HG03442 (cell line): ENCODE measurements around the gene PEPD.

Experiments
- ATAC-seq: cut with Tn5 transposase; IDR thresholded peaks from one replicate; pipeline ENCODE4 v1.9.1; 2021; ENCODE audit warnings: mild to moderate bottlenecking, moderate library complexity; ENCODE audit not compliant: unreplicated experiment

The PEPD gene

DNA sequence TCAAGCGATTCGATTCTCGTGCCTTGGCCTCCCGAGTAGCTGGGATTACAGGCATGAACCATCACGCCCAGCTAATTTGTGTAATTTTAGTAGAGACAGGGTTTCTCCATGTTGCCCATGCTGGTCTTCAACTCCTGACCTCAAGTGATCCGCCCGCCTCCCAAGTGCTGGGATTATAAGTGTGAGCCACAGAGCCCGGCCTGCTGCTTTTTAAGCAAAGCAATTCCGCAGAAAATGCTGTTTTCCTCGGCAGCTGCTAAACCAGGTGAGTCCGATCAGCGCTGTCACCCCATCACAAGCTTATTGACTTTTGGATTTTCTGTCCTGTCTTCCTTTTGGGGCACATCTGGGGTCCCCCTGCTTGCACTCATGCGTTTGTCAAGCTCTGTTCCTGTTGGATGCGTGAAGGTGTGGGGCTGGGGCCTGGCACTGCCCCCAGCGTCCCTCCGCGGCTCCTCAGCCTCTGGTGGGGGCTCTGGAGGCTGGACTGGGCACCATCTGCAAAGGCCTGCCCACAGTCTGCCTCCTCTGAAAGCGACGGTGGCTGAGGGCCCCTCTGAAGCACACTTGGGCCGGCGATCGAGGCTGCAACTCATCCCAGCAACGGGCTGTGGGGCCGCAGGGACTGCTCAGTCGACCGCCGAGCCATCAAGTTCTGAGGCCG, 122.4 kb downstream of the PEPD start:
- no peak for ATAC-seq

DNA sequence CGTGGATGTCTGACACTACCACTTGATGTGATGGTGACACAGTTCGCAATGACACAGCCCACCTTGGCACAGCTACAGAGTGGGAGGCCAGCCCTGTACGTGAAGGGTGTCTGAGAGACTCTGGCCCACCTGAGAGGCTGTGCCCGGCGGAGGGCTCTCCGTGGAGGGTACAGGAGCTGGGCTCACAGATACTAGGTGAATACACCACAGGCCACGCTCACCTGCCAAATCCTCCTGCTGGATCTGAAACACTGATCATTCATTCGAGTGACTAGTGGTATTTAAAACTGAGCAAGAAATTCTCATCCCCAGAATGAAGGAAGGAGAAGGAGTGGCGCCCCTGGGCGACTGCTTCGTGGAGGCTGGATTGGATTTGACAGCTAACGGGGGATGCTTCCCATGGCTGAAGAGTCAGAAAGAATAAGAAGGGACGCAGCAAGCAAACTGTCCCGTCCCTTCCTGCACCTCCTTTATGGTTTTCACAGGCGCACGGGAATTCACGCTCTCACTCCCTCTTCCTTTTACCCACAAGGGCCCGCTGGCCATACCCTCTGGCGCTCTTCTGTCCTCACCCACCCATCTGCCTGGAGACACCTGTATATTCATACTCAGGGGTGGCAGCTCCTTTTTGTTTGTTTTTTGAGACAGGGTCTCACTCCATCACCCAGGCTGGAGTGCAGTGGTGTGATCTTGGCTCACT, 123.1 kb downstream of the PEPD start:
- ATAC-seq = no peak

- ATAC-seq = no peak
These were observed 123.8 kb downstream of the PEPD start for GRCh38 chr19:33397536-33398360.

DNA sequence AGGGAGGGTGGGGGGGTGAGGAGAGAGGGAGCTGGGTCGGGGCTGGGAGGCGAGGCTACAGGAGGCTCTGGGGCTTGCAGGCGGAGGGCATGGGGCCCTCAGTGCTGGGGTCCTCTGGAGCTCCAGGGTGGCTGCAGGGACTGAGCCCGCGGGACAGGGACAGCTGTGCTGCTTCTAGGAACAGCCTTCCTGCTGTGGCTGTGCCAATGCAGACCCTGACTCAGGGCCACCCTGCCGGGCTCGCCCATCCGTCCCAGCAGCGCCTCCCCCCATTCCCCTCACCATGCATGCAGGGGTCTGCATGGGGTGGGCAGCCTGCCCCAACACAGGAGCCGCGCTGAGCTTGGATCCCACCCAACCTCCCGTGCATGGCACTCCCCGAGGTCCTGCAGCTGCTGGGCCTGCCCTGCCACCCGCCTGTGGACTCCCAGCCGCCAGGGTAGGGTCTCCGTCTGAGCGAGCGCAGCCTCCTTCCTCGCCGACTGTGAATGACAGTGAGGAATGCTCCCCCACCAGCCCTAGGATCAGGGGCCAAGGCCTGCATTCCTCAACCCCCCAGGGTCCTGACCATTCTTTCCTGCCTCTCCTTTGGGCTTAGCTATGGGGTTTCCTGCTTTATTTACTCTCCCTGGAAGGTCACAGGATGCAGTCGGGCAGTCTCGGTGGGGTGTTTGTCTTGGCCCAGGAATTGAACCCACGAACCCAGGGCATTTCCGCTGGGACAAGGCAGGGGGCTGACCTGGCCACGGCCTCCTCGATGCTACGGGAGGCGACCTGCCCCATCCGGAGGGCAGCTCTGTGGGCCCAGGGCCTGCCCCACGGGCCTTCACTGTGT, 124.7 kb downstream of the PEPD start:
- no peak for ATAC-seq

DNA sequence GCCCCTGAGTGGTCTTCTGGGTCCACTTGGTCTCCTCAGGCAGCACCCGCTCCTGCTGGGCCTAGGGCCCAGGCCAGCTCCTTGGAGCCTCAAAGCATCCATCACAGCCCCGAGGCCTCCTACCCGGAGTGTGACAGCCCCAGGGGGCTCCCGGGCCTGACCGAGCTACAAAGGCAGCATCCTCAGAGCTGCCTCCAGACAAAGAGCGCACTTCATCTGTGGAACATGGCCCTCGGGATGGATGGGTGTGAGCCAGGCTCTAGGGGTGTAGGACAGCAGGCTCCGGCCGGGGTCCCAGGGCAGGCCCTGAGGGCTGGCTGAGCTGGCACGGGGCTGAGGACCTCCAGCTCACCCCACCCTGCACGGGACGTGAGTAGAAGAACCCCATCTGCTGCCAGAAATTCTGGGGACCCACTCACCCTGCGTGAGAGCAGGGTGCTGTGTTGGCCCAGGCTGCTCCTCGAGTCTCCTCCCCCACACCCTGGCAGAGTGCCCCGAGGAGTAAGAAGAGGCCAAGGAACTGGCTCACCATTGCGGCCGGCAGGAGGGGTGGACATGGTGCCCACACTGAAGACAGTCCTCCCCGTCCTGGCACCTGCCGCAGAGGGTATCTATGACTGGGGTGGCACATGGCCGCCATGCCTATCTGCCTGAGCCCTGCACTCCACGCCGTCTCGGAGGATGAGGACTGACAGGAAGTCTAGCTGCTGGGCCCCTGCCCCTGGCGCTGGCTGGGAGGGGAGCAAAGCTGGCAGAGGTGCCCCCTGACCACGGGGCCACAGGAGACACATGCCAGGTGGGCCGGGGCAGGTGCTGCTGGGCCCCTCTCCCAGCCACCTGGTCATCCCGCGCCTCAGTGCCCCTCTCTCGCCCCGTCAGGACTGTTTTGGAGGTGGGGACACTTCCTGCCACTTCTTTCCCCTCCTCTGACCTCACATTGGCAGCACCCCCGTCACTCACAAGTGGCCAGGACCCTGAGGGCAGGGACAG, 125.7 kb downstream of the PEPD start:
- no peak for ATAC-seq

GRCh38 chr19:33394723-33395560, 126.6 kb downstream of the PEPD start:
- ATAC-seq = no peak

- no peak for ATAC-seq
These were observed 127.4 kb downstream of the PEPD start for GRCh38 chr19:33394006-33394722.

GRCh38 chr19:33393286-33394005, 128.1 kb downstream of the PEPD start:
- ATAC-seq = no peak

- no peak for ATAC-seq
These were observed 129.0 kb downstream of the PEPD start for GRCh38 chr19:33392341-33393285.

GRCh38 chr19:33391631-33392249, 129.9 kb downstream of the PEPD start:
- ATAC-seq = no peak

- no peak for ATAC-seq
These were observed 130.5 kb downstream of the PEPD start for GRCh38 chr19:33390908-33391630.

DNA sequence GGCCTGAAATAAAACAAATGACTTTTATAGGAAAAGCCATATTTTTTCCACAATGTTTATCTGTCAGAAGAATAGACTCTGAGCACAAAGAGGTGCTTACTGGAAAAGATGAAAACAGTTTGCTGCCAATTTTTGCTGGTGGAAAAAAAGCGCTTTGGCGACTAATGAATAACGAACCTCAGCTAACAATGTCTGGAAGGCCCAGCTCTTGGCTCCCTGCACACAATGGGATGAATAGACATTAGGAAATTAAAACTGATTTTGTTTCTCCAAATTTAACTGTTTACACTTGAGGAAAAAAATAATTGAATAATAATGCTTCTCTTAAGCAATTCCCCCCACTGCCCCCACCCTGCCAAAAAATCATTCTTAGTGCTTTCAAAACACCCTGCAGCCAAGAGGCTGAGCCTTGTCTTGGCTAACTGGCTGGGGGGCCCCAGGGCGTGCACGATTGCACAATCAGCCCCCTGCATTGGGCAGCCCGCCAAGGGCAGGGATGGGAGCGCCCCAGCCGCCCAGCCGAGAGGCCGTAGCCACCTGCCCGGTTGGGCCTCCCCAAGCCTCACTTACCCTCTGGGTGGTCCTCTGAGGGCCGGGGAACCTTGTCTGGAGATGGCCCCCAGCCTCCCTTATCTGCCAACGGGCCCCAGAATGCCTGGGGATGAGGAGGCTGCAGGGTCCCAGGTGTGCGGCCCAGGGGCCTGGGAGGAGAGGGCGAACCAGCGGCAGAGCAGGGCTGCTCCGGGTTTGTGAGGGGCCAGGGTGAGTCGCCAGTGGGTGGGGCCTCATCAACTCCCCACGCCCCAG, 131.3 kb downstream of the PEPD start:
- no peak for ATAC-seq

DNA sequence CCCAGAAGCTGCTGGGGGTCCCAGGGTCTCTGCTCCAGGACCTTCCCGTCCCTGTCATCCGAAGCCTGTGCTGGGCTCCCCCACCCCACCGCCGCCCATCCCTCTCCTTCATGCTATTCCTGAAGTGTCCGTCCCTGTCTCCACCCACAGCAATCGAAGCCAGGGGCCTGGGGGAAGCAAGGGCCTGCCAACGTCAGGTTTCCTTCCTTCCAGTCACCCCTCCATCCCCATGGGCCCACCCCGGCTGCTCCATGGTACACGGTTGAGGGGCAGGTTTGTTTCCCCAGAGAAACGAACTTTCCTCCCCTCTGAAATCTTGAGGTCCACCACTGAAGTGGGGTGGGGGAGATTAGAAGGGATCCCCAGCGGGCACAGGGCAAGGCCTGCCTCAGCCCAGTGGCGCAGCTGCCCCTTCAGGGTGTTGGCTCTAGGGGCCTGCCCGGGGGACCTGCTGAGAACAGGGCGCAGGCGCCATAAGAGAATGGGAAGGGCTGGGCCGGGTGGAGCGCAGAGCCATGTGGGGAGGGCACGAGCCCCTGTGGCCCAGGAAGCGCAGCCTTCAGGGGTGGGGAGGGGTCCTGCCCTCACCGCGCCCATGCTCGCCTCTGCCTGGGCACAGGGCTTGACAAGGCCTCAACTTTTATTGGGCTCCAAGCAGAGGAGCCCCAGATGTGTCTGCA, 132.0 kb downstream of the PEPD start:
- ATAC-seq = no peak
